Keratinocyte (primary cell): ENCODE measurements around the gene NLGN4X.

Experiments used
- CTCF ChIP-seq, 3 experiments: IDR thresholded peaks in 1 of 3; conservative IDR thresholded peaks in 1 of 3; optimal IDR thresholded peaks in 1 of 3; 2 replicates in 2 of 3; 3 replicates in 1 of 3; pipeline versions ENCODE3 to v1.5.1; 2011; ENCODE audit warnings: low read length in 3 of 3, mild to moderate bottlenecking in 3 of 3, moderate library complexity in 2 of 3, control low read depth in 1 of 3, inconsistent platforms in 1 of 3; ENCODE audit not compliant: insufficient read depth in 2 of 3; ENCODE audit errors: extremely low read depth in 1 of 3
- EZH2 ChIP-seq: IDR thresholded peaks from one replicate; pipeline ENCODE4 v1.6.1; 2012; ENCODE audit warnings: inconsistent platforms, mild to moderate bottlenecking, low read length, moderate library complexity

- no peak for TF ChIP-seq CTCF (optimal IDR thresholded peaks at IDR 0.05 in 1 of 3, IDR thresholded peaks at IDR 0.05 in 1 of 3, conservative IDR thresholded peaks at IDR 0.05 in 1 of 3; ENCODE audit: extremely low read depth in 1 of 3, insufficient read depth in 2 of 3, low read length in 3 of 3)
- no peak for TF ChIP-seq EZH2
Observed at GRCh38 chrX:6149060-6149872, 79.4 kb downstream of the NLGN4X start.
